Endothelial cell of umbilical vein (primary cell): ENCODE results near the gene PLEKHH1.

ENCODE experiments used
- EZH2 ChIP-seq: IDR thresholded peaks from 2 replicates; pipeline ENCODE4 v1.6.1; 2012; ENCODE audit warnings: borderline replicate concordance, low read depth, mild to moderate bottlenecking, moderate library complexity, low read length, inconsistent platforms; ENCODE audit not compliant: severe bottlenecking
- POLR2AphosphoS5 ChIP-seq: IDR thresholded peaks from 2 replicates; pipeline ENCODE4 v1.6.1; 2012; ENCODE audit warnings: low read depth, mild to moderate bottlenecking, control low read depth, low read length, moderate library complexity; ENCODE audit not compliant: insufficient read depth
- TF ChIP-seq, protein P1 (sequence below), 2 donors: IDR thresholded peaks; 1 replicate in 1 of 2; 2 replicates in 1 of 2; pipeline ENCODE4 v1.5.1; 2011; ENCODE audit warnings: low read length in 2 of 2, mild to moderate bottlenecking in 2 of 2, moderate library complexity in 2 of 2, control low read depth in 1 of 2, inconsistent platforms in 1 of 2, low read depth in 1 of 2; ENCODE audit not compliant: insufficient read depth in 1 of 2; ENCODE audit errors: extremely low read depth in 1 of 2
- TF ChIP-seq, protein P2 (sequence below): IDR thresholded peaks from 2 replicates; pipeline ENCODE4 v1.6.1; 2011; ENCODE audit not compliant: insufficient read depth, insufficient read length

DNA sequence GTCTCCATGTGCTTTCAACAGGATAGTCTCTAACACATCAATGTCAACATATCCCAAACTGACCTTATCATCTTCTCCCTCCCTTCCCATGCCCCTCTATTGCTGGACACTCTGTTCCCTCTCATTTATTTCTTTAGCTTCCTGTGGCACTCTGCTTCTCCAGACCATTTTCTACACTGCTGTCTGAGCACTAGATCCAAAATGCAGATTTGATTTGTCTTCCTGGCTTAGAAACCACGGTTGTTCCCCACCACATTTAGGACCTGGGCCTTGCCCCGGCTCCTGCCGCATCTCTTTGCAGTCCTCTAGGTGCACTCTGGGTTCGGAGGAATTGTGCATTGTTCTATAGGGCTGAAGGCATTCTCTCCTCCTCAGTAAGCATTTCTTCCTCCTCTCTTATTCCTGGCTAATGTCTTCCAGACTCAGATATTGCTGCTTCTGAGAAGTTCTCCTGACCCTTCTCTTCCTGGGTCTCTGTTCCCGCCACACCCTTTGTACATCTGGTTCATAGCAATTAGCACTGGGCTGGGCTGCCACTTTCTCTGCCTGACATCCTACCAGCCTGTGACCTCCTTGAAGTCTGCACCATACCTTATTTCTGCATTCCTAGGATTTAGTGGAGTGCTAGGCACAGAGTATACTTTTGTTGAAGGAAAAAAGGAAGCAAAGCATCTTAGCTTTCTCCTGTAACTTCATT lies 100.5 kb downstream of the PLEKHH1 start:
- TF ChIP-seq EZH2: no peak
- TF ChIP-seq, protein P1, sequence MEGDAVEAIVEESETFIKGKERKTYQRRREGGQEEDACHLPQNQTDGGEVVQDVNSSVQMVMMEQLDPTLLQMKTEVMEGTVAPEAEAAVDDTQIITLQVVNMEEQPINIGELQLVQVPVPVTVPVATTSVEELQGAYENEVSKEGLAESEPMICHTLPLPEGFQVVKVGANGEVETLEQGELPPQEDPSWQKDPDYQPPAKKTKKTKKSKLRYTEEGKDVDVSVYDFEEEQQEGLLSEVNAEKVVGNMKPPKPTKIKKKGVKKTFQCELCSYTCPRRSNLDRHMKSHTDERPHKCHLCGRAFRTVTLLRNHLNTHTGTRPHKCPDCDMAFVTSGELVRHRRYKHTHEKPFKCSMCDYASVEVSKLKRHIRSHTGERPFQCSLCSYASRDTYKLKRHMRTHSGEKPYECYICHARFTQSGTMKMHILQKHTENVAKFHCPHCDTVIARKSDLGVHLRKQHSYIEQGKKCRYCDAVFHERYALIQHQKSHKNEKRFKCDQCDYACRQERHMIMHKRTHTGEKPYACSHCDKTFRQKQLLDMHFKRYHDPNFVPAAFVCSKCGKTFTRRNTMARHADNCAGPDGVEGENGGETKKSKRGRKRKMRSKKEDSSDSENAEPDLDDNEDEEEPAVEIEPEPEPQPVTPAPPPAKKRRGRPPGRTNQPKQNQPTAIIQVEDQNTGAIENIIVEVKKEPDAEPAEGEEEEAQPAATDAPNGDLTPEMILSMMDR (IDR thresholded peaks at IDR 0.05; ENCODE audit: extremely low read depth in 1 of 2, insufficient read depth in 1 of 2, low read depth in 1 of 2, low read length in 2 of 2): no peak
- TF ChIP-seq, protein P2, sequence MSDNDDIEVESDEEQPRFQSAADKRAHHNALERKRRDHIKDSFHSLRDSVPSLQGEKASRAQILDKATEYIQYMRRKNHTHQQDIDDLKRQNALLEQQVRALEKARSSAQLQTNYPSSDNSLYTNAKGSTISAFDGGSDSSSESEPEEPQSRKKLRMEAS: no peak
- TF ChIP-seq POLR2AphosphoS5: no peak
